ENCODE results near the gene DNAH5.

Gene DNAH5

DNA sequence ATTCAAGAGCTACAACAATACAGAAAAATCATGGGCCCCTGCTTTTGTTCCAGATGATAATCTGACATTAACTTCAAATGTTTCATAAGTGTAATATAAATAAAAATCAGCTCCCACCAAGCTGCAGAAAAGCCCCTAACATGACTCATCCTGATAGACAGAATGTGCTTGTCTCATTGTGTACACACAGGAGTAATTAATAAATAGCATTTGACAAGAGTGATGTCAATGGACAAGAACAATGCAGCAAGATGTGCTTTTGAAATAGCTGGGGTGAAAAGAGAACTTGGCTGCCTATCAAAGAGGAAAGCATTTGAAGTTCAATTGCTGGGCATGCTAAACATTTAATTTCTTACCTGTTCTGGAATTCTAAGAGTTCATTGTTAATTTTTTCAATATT lies 79.2 kb downstream of the DNAH5 start:
- Histone ChIP-seq H3K79me2 (ENCODE audit: insufficient read depth, low read depth) (no peaks in the 10 kb centered on the region), H3K4me2 (no peak overlapping the region), H3K36me3 (ENCODE audit: insufficient read depth) (no peaks in the 10 kb centered on the region), H4K20me1 (ENCODE audit: insufficient read depth) (no peaks in the 10 kb centered on the region), H3K27me3 (ENCODE audit: insufficient read depth, low read depth) (no peaks in the 10 kb centered on the region), H3K4me3 (IDR thresholded peaks at IDR 0.05; ENCODE audit: insufficient read depth, low read depth, low read length) (no peak overlapping the region), H3K4me1 (ENCODE audit: low read depth, poor library complexity, severe bottlenecking) (no peaks in the 10 kb centered on the region), H3K9ac (no peak overlapping the region), H3K27ac (no peak overlapping the region), H2AFZ (ENCODE audit: low read depth) (no peak overlapping the region)
- TF ChIP-seq, protein P1, sequence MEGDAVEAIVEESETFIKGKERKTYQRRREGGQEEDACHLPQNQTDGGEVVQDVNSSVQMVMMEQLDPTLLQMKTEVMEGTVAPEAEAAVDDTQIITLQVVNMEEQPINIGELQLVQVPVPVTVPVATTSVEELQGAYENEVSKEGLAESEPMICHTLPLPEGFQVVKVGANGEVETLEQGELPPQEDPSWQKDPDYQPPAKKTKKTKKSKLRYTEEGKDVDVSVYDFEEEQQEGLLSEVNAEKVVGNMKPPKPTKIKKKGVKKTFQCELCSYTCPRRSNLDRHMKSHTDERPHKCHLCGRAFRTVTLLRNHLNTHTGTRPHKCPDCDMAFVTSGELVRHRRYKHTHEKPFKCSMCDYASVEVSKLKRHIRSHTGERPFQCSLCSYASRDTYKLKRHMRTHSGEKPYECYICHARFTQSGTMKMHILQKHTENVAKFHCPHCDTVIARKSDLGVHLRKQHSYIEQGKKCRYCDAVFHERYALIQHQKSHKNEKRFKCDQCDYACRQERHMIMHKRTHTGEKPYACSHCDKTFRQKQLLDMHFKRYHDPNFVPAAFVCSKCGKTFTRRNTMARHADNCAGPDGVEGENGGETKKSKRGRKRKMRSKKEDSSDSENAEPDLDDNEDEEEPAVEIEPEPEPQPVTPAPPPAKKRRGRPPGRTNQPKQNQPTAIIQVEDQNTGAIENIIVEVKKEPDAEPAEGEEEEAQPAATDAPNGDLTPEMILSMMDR (conservative IDR thresholded peaks at IDR 0.05; ENCODE audit: low read depth, low read length), result no peak

DNA sequence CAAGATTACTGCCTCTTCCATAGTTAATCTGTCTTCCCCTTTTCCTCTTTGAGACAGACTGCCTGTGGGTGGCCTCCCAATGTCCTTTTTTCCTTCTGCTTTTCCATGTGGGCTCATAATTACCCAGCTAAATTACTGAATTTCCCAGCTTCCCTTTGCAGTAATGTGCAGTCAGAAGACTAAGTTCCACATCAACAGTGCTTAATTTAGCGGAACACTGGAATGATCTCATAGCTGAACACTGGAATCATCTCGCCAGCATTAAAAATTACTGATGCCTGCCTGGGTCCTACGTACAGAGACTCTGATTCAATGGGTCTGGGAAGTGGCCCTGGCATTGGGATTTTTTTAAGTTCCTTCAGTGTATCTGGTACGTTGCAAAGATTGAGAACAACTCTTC lies 84.3 kb downstream of the DNAH5 start:
- H3K9ac ChIP-seq, result no peak overlapping the region
- no peak overlapping the region for H2AFZ ChIP-seq (ENCODE audit: low read depth)
- H3K36me3 ChIP-seq (ENCODE audit: insufficient read depth), result no peaks in the 10 kb centered on the region
- no peak overlapping the region for H3K4me3 ChIP-seq (IDR thresholded peaks at IDR 0.05; ENCODE audit: insufficient read depth, low read depth, low read length)
- H4K20me1 ChIP-seq (ENCODE audit: insufficient read depth), result no peaks in the 10 kb centered on the region
- H3K4me2 ChIP-seq, result no peak overlapping the region
- no peaks in the 10 kb centered on the region for H3K79me2 ChIP-seq (ENCODE audit: insufficient read depth, low read depth)
- TF ChIP-seq, protein P1 (conservative IDR thresholded peaks at IDR 0.05; ENCODE audit: low read depth, low read length), result no peak
- H3K27me3 ChIP-seq (ENCODE audit: insufficient read depth, low read depth), result no peaks in the 10 kb centered on the region
- no peak overlapping the region for H3K27ac ChIP-seq
- no peaks in the 10 kb centered on the region for H3K4me1 ChIP-seq (ENCODE audit: low read depth, poor library complexity, severe bottlenecking)

GRCh38 chr5:13859270-13860065 lies 85.0 kb downstream of the DNAH5 start:
- Histone ChIP-seq H3K79me2 (ENCODE audit: insufficient read depth, low read depth) (no peaks in the 10 kb centered on the region), H2AFZ (ENCODE audit: low read depth) (no peak overlapping the region), H3K27me3 (ENCODE audit: insufficient read depth, low read depth) (no peaks in the 10 kb centered on the region), H3K36me3 (ENCODE audit: insufficient read depth) (no peaks in the 10 kb centered on the region), H4K20me1 (ENCODE audit: insufficient read depth) (no peaks in the 10 kb centered on the region), H3K27ac (no peak overlapping the region), H3K4me2 (no peak overlapping the region), H3K4me1 (ENCODE audit: low read depth, poor library complexity, severe bottlenecking) (no peaks in the 10 kb centered on the region), H3K4me3 (IDR thresholded peaks at IDR 0.05; ENCODE audit: insufficient read depth, low read depth, low read length) (no peak overlapping the region), H3K9ac (no peak overlapping the region)
- TF ChIP-seq, protein P1 (conservative IDR thresholded peaks at IDR 0.05; ENCODE audit: low read depth, low read length), result no peak

DNA sequence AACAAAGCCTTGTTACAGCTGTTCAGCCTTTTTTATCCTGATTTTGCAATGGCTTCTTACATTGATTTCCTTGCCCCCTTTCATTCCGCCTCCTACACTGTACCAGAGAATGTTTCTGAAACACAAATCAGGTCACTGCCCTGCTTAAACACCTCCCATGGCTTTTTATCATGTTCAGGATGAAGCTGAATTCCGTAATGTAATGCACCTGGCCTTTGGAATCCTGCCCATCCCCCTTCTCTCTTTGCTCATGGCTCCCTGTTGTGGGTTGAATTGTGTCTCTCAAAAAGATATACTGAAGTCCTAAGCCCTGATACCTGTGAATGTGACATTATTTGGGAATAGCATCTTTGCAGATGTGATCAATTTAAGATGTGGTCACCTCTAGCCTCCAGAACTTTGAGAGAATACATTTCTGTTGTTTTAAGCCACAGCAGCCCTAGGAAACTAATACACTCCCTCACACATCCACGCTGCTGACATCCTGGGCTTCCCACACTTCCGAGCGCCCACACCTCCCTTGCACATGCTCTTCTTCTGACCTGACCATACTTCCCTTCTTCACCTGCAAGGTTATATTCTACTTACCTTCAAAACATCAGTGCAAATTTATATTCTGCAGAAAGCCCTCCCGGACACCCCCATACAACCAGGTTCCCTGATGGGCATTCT lies 101.2 kb downstream of the DNAH5 start:
- no peak overlapping the region for H3K4me2 ChIP-seq
- no peaks in the 10 kb centered on the region for H3K27me3 ChIP-seq (ENCODE audit: insufficient read depth, low read depth)
- no peaks in the 10 kb centered on the region for H4K20me1 ChIP-seq (ENCODE audit: insufficient read depth)
- H2AFZ ChIP-seq (ENCODE audit: low read depth), result no peak overlapping the region
- no peak overlapping the region for H3K27ac ChIP-seq
- no peaks in the 10 kb centered on the region for H3K4me1 ChIP-seq (ENCODE audit: low read depth, poor library complexity, severe bottlenecking)
- H3K79me2 ChIP-seq (ENCODE audit: insufficient read depth, low read depth), result no peaks in the 10 kb centered on the region
- H3K9ac ChIP-seq, result no peak overlapping the region
- no peak overlapping the region for H3K4me3 ChIP-seq (IDR thresholded peaks at IDR 0.05; ENCODE audit: insufficient read depth, low read depth, low read length)
- TF ChIP-seq, protein P1 (conservative IDR thresholded peaks at IDR 0.05; ENCODE audit: low read depth, low read length), result no peak
- H3K36me3 ChIP-seq (ENCODE audit: insufficient read depth), result no peaks in the 10 kb centered on the region
